ENCODE results near the gene FCHSD2. TPM values are rescaled to one million over a fixed set of nuclear protein-coding genes. Genes with fewer than 3 reads are reported as not detected.
A peak's percentile ranks its signal among the peaks of the same experiment; 100 is the strongest.

Gene FCHSD2
- total and polyA plus RNA-seq, 4 donors, result 14.7 to 41.6 (median 32.6) TPM

DNA sequence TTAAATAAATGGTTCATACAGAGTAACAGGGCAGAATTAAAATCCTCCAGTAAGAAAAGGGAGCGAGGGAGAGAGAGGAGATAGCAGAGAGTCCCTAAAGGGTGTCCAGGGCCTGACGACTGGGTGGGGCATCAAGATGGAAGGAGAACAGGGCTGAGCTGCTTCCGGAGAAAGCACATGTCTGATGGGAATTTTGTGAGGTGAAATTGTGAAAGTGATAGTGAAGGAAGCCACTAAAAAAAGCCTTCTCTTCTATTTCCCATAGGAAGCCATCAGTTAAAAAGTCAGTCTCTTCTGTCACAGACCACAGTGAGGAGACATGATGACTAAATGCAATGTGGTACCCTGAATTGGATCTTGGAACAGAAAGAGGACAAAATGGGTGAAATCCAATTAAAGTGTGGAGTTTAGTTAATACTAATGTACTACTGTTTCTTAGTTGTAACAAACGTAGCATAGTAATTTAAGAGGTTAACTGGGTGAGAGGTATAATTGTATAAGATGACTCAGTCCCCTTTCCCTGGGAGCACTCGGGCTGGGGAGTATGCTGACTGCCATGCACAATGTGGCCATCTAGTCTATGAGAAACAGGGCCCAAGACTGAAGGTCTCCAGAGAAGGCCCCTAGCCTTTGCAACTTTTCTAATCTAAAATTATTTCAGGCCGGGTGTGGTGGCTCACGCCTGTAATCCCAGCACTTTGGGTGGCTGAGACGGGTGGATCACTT is 29.5 kb upstream of the FCHSD2 start:
- ATAC-seq (ENCODE audit: insufficient read depth, low FRiP score), result no peak
- DNase-seq, result no peak

DNA sequence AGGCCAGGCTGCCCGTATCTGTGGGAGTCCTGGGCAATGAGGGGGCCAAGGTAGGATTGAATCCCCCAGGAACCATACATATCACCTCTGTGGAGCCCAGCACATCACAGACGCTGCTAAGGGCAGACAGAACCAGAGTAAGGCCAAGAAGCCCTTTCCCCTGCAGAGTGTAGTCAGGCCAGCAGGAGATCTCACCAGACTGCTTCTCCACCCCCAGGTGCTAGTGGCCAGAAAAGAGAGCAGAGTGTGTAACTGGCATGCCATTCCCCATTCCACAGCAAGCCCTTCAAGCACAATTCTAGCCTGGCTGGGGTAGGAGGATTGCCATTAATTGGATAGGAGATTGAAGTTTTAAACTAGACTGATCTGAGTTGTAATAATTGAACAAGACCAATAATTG is 28.0 kb upstream of the FCHSD2 start:
- DNase-seq (peak in 1 of 3 donors; percentile 32), ATAC-seq (ENCODE audit: insufficient read depth, low FRiP score) (no peak)

More for the DNA sequence above, 29.5 kb upstream of the FCHSD2 start:
- TF ChIP-seq, protein P1, sequence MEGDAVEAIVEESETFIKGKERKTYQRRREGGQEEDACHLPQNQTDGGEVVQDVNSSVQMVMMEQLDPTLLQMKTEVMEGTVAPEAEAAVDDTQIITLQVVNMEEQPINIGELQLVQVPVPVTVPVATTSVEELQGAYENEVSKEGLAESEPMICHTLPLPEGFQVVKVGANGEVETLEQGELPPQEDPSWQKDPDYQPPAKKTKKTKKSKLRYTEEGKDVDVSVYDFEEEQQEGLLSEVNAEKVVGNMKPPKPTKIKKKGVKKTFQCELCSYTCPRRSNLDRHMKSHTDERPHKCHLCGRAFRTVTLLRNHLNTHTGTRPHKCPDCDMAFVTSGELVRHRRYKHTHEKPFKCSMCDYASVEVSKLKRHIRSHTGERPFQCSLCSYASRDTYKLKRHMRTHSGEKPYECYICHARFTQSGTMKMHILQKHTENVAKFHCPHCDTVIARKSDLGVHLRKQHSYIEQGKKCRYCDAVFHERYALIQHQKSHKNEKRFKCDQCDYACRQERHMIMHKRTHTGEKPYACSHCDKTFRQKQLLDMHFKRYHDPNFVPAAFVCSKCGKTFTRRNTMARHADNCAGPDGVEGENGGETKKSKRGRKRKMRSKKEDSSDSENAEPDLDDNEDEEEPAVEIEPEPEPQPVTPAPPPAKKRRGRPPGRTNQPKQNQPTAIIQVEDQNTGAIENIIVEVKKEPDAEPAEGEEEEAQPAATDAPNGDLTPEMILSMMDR (IDR thresholded peaks at IDR 0.05; ENCODE audit: control extremely low read depth, extremely low read depth), result no peak
- Histone ChIP-seq H3K9ac (ENCODE audit: insufficient read depth in 1 of 2, low read length in 2 of 2) (no peak overlapping the region), H3K4me1 (ENCODE audit: control insufficient read depth in 5 of 5, insufficient read depth in 5 of 5, low read length in 5 of 5) (peaks cover 0 to 14% (median 4%) of the 10 kb centered on the region in 5 donors), H3K4me3 (no peak overlapping the region), H3K27me3 (ENCODE audit: control insufficient read depth in 3 of 3, insufficient read depth in 3 of 3, low read length in 2 of 3) (no peaks in the 10 kb centered on the region), H3K27ac (ENCODE audit: low read depth in 1 of 2, low read length in 1 of 2) (peak overlapping the region in 1 of 2 donors; percentile 78), H3K9me3 (ENCODE audit: control insufficient read depth in 4 of 4, insufficient read depth in 3 of 4, low read length in 3 of 4) (no peaks in the 10 kb centered on the region), H3K36me3 (ENCODE audit: control insufficient read depth in 4 of 4, insufficient read depth in 4 of 4, low read length in 4 of 4) (no peaks in the 10 kb centered on the region)
- 72 to 78% methylated on average over 8 of the region's 8 CpGs for WGBS, 2 donors

DNA sequence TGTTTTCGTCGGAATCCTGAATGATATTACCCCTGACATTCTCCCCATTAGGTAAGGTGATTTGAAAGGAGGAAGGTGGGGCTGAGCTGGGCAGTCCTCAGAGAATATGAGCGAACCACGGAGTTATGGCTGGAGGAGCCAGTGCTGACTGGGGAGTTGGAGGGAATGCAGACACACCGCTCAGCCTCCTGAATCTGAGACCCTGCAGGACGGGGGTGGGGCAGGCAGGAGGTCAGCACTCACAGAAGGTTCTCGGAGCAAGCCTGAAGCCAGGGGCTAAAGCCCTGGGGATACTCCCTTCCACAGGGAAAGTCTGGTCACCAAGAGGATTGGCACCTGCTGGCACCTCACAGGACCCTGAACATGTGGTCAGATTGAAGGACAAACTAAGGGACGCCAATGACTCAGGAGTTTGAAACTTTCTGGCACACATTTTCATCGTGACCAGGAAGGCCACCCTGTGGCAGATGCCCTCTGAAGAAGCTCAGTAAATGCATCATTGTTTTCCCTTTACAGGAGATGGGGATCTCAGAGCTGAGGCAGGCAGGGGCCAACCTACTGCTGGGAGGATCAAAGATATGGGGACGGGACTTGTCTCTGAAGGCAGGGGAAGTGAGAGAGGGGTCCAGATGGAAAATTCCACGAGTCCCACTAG is 26.9 kb upstream of the FCHSD2 start:
- Histone ChIP-seq H3K9me3 (ENCODE audit: control insufficient read depth in 4 of 4, insufficient read depth in 3 of 4, low read length in 3 of 4) (no peaks in the 10 kb centered on the region), H3K27ac (ENCODE audit: low read depth in 1 of 2, low read length in 1 of 2) (peak overlapping the region in 1 of 2 donors; percentile 67), H3K4me3 (no peak overlapping the region), H3K9ac (ENCODE audit: insufficient read depth in 1 of 2, low read length in 2 of 2) (no peak overlapping the region), H3K4me1 (ENCODE audit: control insufficient read depth in 5 of 5, insufficient read depth in 5 of 5, low read length in 5 of 5) (peaks cover 0 to 18% (median 4%) of the 10 kb centered on the region in 5 donors), H3K27me3 (ENCODE audit: control insufficient read depth in 3 of 3, insufficient read depth in 3 of 3, low read length in 2 of 3) (no peaks in the 10 kb centered on the region), H3K36me3 (ENCODE audit: control insufficient read depth in 4 of 4, insufficient read depth in 4 of 4, low read length in 4 of 4) (no peaks in the 10 kb centered on the region)
- DNase-seq, result no peak
- TF ChIP-seq, protein P1 (IDR thresholded peaks at IDR 0.05; ENCODE audit: control extremely low read depth, extremely low read depth), result no peak
- WGBS, 2 donors, result 89 to 92% methylated on average over 11 of the region's 11 CpGs
- ATAC-seq (ENCODE audit: insufficient read depth, low FRiP score), result no peak

More for the DNA sequence above, 28.0 kb upstream of the FCHSD2 start:
- Histone ChIP-seq H3K9me3 (ENCODE audit: control insufficient read depth in 4 of 4, insufficient read depth in 3 of 4, low read length in 3 of 4) (no peaks in the 10 kb centered on the region), H3K9ac (ENCODE audit: insufficient read depth in 1 of 2, low read length in 2 of 2) (no peak overlapping the region), H3K36me3 (ENCODE audit: control insufficient read depth in 4 of 4, insufficient read depth in 4 of 4, low read length in 4 of 4) (no peaks in the 10 kb centered on the region), H3K27me3 (ENCODE audit: control insufficient read depth in 3 of 3, insufficient read depth in 3 of 3, low read length in 2 of 3) (no peaks in the 10 kb centered on the region), H3K4me1 (ENCODE audit: control insufficient read depth in 5 of 5, insufficient read depth in 5 of 5, low read length in 5 of 5) (peaks cover 0 to 14% (median 4%) of the 10 kb centered on the region in 5 donors), H3K27ac (ENCODE audit: low read depth in 1 of 2, low read length in 1 of 2) (peak overlapping the region in 1 of 2 donors; percentile 67), H3K4me3 (no peak overlapping the region)
- WGBS, 2 donors, result 88 to 92% methylated on average over 2 of the region's 2 CpGs
- TF ChIP-seq, protein P1 (IDR thresholded peaks at IDR 0.05; ENCODE audit: control extremely low read depth, extremely low read depth), result no peak
